HG03439 (cell line): Measurements from ENCODE around the gene SPACA5.
"Not testable (repeated sequence)": the region's sequence is repeated elsewhere in the genome, so short reads cannot be mapped to it uniquely, and the experiment has no call there.

Experiments
- ATAC-seq: cut with Tn5 transposase; IDR thresholded peaks from one replicate; pipeline ENCODE4 v1.9.1; 2021; ENCODE audit warnings: mild to moderate bottlenecking, moderate library complexity; ENCODE audit not compliant: unreplicated experiment

The SPACA5 gene

DNA sequence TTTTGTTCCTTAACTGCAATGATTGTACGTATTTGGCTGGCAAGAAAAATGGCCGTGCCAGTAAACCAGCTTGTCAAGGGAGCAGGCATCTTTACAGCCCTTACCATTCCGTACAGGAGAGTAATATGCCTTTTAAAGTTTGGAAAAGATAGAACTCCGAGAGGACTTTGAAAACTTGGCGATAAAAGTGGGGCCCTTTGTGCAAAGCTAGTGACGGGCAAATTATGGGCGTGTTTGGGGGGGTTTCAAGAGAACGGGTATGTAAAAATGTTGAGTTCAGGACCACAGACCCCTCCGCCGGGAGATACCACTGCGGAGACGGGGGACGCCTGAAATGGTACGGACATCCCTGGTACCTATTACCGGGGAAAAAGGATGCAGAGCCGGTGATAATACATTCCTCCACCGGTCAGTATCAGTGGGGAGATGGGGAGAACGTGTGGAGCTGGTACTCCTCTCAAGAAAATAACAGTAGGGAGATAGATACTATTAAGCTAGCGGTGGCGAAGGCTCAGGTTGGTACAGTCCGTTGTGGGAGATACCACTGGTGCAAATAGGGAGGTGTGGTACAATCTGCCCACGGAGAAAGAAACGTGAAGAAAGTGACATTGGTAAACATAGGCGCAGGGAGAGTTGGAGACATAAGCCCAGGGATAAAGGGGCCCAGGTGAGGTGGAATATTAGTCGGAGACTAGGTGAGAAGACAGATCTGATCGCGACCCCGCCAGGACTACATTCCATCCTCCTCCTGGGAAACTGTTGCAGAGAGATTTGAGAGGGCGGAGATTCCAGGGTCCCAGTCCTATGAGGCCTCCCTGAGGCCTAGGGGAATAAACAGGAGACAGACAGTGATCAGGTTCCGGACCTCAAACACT, 14.5 kb downstream of the SPACA5 start:
- ATAC-seq: no peak

- no peak for ATAC-seq
These were observed 15.3 kb downstream of the SPACA5 start for GRCh38 chrX:48022100-48022499.

DNA sequence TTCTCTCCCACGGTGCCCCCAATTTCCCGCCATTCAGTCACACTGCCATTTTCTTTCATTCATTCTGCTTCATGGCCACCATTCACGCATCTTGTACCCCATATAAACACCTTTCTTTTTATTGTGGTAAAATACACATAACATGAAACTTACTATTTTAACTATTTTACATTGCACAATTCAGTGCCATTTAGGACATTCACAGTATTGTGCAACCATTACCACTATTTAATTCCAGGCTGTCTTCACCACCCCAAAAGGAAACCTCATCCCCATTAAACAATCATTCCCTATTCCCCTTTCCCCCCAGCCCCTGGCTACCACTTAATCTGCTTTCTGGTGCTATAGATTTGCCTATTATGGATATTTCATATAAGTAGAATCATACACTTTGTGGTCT, 15.9 kb downstream of the SPACA5 start:
- no peak for ATAC-seq

GRCh38 chrX:48025561-48025960, 18.8 kb downstream of the SPACA5 start:
- ATAC-seq: peak; percentile 49

DNA sequence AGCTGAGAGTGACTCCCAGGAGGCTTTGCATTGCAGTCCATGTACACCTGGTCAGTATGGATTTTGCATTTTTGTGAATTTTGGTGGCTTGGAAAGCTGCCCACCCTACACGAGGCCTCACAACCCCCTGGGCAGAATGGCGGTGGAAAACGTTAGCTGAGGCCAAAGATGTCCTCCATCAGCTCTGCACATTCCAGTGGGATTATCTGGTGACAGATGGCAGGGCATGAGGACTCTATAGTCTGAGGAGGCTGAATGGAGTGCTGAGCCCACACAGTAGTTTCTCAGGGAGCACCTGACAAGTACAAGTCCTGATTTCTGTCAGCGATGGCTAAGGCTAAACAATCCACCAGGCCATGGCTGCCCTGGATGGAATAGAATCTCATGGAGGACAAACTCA, 20.8 kb downstream of the SPACA5 start:
- ATAC-seq: not testable (repeated sequence)

- ATAC-seq: no peak
These were observed 21.3 kb downstream of the SPACA5 start for GRCh38 chrX:48028091-48028490.

DNA sequence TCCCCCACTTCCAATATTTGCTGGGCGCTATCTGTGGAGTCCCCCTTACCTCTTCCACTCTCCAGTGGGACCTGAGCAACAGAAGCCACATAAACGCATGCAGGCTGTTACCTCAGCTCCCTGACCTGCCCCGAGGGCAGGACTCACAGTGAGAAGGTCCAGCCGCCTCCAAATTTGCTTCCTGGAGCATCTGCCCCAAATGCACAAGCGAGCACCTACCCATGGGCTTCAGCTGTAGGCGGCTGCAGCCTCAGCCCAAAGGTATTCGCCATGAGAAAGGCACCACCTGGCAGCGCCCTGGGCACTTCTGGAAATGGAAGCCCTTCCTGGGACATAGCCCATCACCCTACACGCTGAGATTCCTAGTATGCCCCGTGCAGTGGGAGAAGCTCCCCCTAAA, 23.4 kb downstream of the SPACA5 start:
- ATAC-seq: no peak

DNA sequence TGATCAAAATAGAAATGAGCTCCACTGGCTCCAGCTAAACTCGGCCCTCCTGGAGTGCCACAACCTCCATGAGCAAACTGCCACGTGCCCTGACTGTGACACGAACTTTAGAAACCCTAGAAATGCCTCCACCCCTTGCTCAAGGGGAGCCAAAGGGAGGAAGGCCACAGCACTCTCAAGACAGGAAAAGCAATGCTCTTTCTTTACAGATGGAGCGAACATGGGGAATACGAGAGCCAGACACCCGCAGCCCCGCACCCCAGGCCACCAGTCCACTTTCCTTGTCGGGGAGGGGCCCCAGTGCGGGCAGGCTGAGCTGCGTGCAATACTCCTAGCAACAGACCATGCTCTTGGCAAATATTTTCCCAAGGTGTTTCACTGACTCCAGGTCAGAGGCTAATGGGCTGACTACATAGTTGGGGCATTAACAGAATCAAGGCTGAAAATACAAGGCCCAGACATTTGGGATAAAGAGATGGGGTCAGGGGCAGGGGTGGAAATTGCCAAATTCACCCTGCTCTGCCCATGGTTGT, 23.9 kb downstream of the SPACA5 start:
- ATAC-seq: not testable (repeated sequence)

GRCh38 chrX:48035891-48036290, 29.1 kb downstream of the SPACA5 start:
- ATAC-seq: no peak

GRCh38 chrX:48043056-48043455, 36.3 kb downstream of the SPACA5 start:
- ATAC-seq: no peak

GRCh38 chrX:48045410-48046311, 38.9 kb downstream of the SPACA5 start:
- ATAC-seq: no peak

DNA sequence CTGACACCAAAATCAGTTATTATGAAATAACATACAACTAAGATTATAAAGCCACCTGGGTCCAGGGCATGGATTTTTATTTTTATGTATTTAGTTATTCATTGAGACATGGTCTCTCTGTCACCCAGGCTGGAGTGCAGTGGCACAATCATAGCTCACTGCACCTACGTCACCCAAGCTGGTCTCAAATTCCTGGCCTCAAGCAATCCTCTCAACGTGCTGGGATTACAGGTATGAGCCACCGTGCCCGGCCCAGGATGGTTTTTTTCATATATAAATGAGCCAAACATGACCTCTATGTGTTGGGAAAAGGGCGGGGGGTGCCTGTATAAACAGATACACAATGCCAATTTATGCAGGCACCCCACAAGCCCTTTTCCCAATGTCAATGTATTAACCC, 40.1 kb downstream of the SPACA5 start:
- ATAC-seq: no peak

- ATAC-seq: no peak
These were observed 52.0 kb downstream of the SPACA5 start for GRCh38 chrX:48058621-48059295.

GRCh38 chrX:48059296-48059639, 52.5 kb downstream of the SPACA5 start:
- no peak for ATAC-seq
